ENCODE measurements around the gene ANO10.

GRCh38 chr3:43581343-43581742 lies 40.5 kb downstream of the ANO10 start:
- TF ChIP-seq POLR2AphosphoS5 (IDR thresholded peaks at IDR 0.05; ENCODE audit: low read depth, low read length) (no peak), POLR2A (IDR thresholded peaks at IDR 0.05; ENCODE audit: low read depth, low read length) (no peak)
